K562 (cell line): ENCODE measurements around the gene VPS50. TPM values are rescaled to one million over a fixed set of nuclear protein-coding genes. Genes with fewer than 3 reads are reported as not detected.
A peak's percentile ranks its signal among the peaks of the same experiment; 100 is the strongest.

Experiments
- EP300 ChIP-seq: IDR thresholded peaks from 2 replicates; pipeline ENCODE4 v1.6.1; 2012; ENCODE audit warnings: low read length, improper control_type of control experiment
- HMG20A ChIP-seq: fragments of 450-650 bp; formaldehyde crosslinking; conservative IDR thresholded peaks from 2 replicates; pipeline ENCODE4 v1.4.0; 2020; ENCODE audit warnings: mild to moderate bottlenecking, mixed read lengths
- HNRNPUL1 ChIP-seq: fragments of 200-400 bp; formaldehyde crosslinking; IDR thresholded peaks from 2 replicates; pipeline ENCODE4 v1.6.1; 2017; ENCODE audit warnings: low read length
- KDM1A ChIP-seq, 2 experiments: fragments of 450-650 bp; IDR thresholded peaks; 2 replicates each; pipeline ENCODE4 v1.6.1; 2016; ENCODE audit warnings: mild to moderate bottlenecking in 2 of 2
- KLF1 ChIP-seq: fragments of 450-650 bp; IDR thresholded peaks from 2 replicates; pipeline ENCODE4 v1.6.1; 2016; ENCODE audit warnings: missing genetic modification characterization, missing compliant biosample characterization
- MEF2D ChIP-seq: conservative IDR thresholded peaks from 2 replicates; pipeline ENCODE4 v1.6.1; 2016; ENCODE audit warnings: low read depth, missing genetic modification characterization, missing compliant biosample characterization
- POLR2AphosphoS5 ChIP-seq: IDR thresholded peaks from 2 replicates; pipeline ENCODE4 v1.6.1; 2011; ENCODE audit warnings: mild to moderate bottlenecking, low read depth, low read length, moderate library complexity; ENCODE audit not compliant: control insufficient read depth, insufficient read depth
- SIN3A ChIP-seq, 2 experiments: fragments of 150-350 bp in 1 of 2; IDR thresholded peaks; 2 replicates each; pipeline ENCODE4 v1.6.1; 2011 to 2016; ENCODE audit warnings: borderline replicate concordance in 2 of 2, low read depth in 2 of 2, low read length in 2 of 2, mild to moderate bottlenecking in 2 of 2, moderate library complexity in 2 of 2; ENCODE audit not compliant: control insufficient read depth in 1 of 2
- SNIP1 ChIP-seq: fragments of 450-650 bp; IDR thresholded peaks from 2 replicates; pipeline ENCODE4 v1.7.1; 2017; ENCODE audit warnings: low read depth, mild to moderate bottlenecking
- TRIM24 ChIP-seq, 2 experiments: fragments of 450-650 bp; IDR thresholded peaks; 2 replicates each; pipeline ENCODE4 v1.6.1; 2016
- ZBTB9 ChIP-seq: fragments of 450-650 bp; formaldehyde crosslinking; IDR thresholded peaks from 2 replicates; pipeline ENCODE4 v1.4.0; 2020; ENCODE audit warnings: mild to moderate bottlenecking, moderate library complexity
- ZZZ3 ChIP-seq: fragments of 450-650 bp; IDR thresholded peaks from 2 replicates; pipeline ENCODE4 v1.6.1; 2016; ENCODE audit warnings: antibody characterized with exemption, mild to moderate bottlenecking, moderate library complexity
- polyA plus RNA-seq, 8 experiments: library from polyadenylated mRNA; depleted of rRNA in 4 of 8; stranded (reverse) in 5 of 8; unstranded in 3 of 8; fragments of >200 nt; fragmentation: Nextera tagmentation in 2 of 8; fragmentation: Illumina TruSeq in 1 of 8; extraction: Ambion mirVana in 2 of 8; extraction: Trizol in 1 of 8; gene quantifications; 2 replicates each; pipeline versions ENCODE4 v1.2.1 to v1.2.3, GENCODE V29; 2011 to 2014; ENCODE audit warnings: inconsistent platforms in 1 of 8, missing spikeins in 1 of 8
- total RNA-seq, 7 experiments: library from RNA; depleted of rRNA in 6 of 7; stranded (reverse); fragments of >200 nt in 6 of 7; fragmentation: Illumina TruSeq in 2 of 7; extraction: Trizol in 2 of 7; gene quantifications; 2 replicates each; pipeline versions ENCODE4 v1.2.1 to v1.2.3, GENCODE V29; 2011 to 2021; ENCODE audit warnings: low replicate concordance in 1 of 7
- TF ChIP-seq, protein P1 (sequence below): fragments of 250-450 bp; sonication (Bioruptor Pico); IDR thresholded peaks from 2 replicates; pipeline ENCODE4 v1.5.0; 2021
- TF ChIP-seq, protein P2 (sequence below): sonication (generic); formaldehyde crosslinking; IDR thresholded peaks from 2 replicates; pipeline ENCODE4 v1.8.0; 2022; ENCODE audit warnings: mild to moderate bottlenecking, missing genetic modification reagents
- TF ChIP-seq, protein P3 (sequence below): fragments of 250-450 bp; sonication (Bioruptor Pico); IDR thresholded peaks from 2 replicates; pipeline ENCODE4 v1.5.0; 2022; ENCODE audit warnings: mild to moderate bottlenecking

VPS50 gene
- total and polyA plus RNA-seq, 9 of the 15 experiments (the other 6 are each of a cell fraction or from before 2014, with no cell fraction given): 10.5 to 29.4 (median 15.8) TPM

- TF ChIP-seq, protein P1, sequence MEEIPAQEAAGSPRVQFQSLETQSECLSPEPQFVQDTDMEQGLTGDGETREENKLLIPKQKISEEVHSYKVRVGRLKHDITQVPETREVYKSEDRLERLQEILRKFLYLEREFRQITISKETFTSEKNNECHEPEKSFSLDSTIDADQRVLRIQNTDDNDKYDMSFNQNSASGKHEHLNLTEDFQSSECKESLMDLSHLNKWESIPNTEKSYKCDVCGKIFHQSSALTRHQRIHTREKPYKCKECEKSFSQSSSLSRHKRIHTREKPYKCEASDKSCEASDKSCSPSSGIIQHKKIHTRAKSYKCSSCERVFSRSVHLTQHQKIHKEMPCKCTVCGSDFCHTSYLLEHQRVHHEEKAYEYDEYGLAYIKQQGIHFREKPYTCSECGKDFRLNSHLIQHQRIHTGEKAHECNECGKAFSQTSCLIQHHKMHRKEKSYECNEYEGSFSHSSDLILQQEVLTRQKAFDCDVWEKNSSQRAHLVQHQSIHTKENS (CRISPR knock-in tag): no peak
- no peak for TF ChIP-seq SNIP1
- TF ChIP-seq, protein P2, sequence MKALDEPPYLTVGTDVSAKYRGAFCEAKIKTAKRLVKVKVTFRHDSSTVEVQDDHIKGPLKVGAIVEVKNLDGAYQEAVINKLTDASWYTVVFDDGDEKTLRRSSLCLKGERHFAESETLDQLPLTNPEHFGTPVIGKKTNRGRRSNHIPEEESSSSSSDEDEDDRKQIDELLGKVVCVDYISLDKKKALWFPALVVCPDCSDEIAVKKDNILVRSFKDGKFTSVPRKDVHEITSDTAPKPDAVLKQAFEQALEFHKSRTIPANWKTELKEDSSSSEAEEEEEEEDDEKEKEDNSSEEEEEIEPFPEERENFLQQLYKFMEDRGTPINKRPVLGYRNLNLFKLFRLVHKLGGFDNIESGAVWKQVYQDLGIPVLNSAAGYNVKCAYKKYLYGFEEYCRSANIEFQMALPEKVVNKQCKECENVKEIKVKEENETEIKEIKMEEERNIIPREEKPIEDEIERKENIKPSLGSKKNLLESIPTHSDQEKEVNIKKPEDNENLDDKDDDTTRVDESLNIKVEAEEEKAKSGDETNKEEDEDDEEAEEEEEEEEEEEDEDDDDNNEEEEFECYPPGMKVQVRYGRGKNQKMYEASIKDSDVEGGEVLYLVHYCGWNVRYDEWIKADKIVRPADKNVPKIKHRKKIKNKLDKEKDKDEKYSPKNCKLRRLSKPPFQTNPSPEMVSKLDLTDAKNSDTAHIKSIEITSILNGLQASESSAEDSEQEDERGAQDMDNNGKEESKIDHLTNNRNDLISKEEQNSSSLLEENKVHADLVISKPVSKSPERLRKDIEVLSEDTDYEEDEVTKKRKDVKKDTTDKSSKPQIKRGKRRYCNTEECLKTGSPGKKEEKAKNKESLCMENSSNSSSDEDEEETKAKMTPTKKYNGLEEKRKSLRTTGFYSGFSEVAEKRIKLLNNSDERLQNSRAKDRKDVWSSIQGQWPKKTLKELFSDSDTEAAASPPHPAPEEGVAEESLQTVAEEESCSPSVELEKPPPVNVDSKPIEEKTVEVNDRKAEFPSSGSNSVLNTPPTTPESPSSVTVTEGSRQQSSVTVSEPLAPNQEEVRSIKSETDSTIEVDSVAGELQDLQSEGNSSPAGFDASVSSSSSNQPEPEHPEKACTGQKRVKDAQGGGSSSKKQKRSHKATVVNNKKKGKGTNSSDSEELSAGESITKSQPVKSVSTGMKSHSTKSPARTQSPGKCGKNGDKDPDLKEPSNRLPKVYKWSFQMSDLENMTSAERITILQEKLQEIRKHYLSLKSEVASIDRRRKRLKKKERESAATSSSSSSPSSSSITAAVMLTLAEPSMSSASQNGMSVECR (CRISPR knock-in tag): peak; percentile 96
- no peak for TF ChIP-seq KLF1 (tag)
- TF ChIP-seq TRIM24 (IDR thresholded peaks at IDR 0.05): no peak
- TF ChIP-seq SIN3A (IDR thresholded peaks at IDR 0.05; ENCODE audit: borderline replicate concordance in 2 of 2, control insufficient read depth in 1 of 2, low read depth in 2 of 2, low read length in 2 of 2): peak; percentile 96 to 98
- no peak for TF ChIP-seq ZZZ3
- no peak for TF ChIP-seq EP300
- TF ChIP-seq, protein P3, sequence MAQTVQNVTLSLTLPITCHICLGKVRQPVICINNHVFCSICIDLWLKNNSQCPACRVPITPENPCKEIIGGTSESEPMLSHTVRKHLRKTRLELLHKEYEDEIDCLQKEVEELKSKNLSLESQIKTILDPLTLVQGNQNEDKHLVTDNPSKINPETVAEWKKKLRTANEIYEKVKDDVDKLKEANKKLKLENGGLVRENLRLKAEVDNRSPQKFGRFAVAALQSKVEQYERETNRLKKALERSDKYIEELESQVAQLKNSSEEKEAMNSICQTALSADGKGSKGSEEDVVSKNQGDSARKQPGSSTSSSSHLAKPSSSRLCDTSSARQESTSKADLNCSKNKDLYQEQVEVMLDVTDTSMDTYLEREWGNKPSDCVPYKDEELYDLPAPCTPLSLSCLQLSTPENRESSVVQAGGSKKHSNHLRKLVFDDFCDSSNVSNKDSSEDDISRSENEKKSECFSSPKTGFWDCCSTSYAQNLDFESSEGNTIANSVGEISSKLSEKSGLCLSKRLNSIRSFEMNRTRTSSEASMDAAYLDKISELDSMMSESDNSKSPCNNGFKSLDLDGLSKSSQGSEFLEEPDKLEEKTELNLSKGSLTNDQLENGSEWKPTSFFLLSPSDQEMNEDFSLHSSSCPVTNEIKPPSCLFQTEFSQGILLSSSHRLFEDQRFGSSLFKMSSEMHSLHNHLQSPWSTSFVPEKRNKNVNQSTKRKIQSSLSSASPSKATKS (CRISPR knock-in tag): no peak
- 0 out of 4 replicates have a peak, but pooled peaks of 1 of the 2 experiments have one; percentile 39 for TF ChIP-seq KDM1A (IDR thresholded peaks at IDR 0.05)
- no peak for TF ChIP-seq HNRNPUL1
- no peak for TF ChIP-seq MEF2D
- TF ChIP-seq POLR2AphosphoS5: peak; percentile 62; the same call in 1 of the 2 replicates
- TF ChIP-seq ZBTB9 (CRISPR knock-in tag): no peak
- TF ChIP-seq HMG20A (CRISPR knock-in tag): no peak
Measured at GRCh38 chr7:93231799-93232672, at the start of gene VPS50 (continued).
